ENCODE measurements around the gene ATF4.

GRCh38 chr22:39558950-39559349, 38.6 kb downstream of the ATF4 start:
- TF ChIP-seq KLF16 (tag by site-specific recombination; IDR thresholded peaks at IDR 0.05) (no peak), CTCF (tag by site-specific recombination; IDR thresholded peaks at IDR 0.05) (no peak), ZNF221 (tag by site-specific recombination; IDR thresholded peaks at IDR 0.05; ENCODE audit: borderline replicate concordance) (no peak), ZEB2 (tag by site-specific recombination; IDR thresholded peaks at IDR 0.05) (no peak), ZBTB26 (tag by site-specific recombination; optimal IDR thresholded peaks at IDR 0.05) (no peak), ZNF664 (tag by site-specific recombination; IDR thresholded peaks at IDR 0.05) (no peak)
